C1 segment of cervical spinal cord (tissue), 14 donors: Measurements from ENCODE around the gene PRPH.
"Not testable (repeated sequence)": the region's sequence is repeated elsewhere in the genome, so short reads cannot be mapped to it uniquely, and the experiment has no call there.

Experiments used
- DNase-seq, 14 donors: peaks; one replicate each; lab custom pipeline; 2025; lab: John Stamatoyannopoulos, UW

Gene PRPH

GRCh38 chr12:49276304-49277290 lies 18.4 kb upstream of the PRPH start:
- peak in 1 of 14 donors; percentile 40 for DNase-seq

GRCh38 chr12:49277466-49277865 lies 17.5 kb upstream of the PRPH start:
- DNase-seq: peak in 1 of 14 donors; percentile 62

- DNase-seq: peak in 4 of 14 donors; percentile 9 to 27 (median 13)
Measured at GRCh38 chr12:49279706-49280159, 15.2 kb upstream of the PRPH start.

- not testable (repeated sequence) for DNase-seq
Measured at GRCh38 chr12:49280545-49280944, 14.4 kb upstream of the PRPH start.

GRCh38 chr12:49282302-49282701 lies 12.6 kb upstream of the PRPH start:
- no peak for DNase-seq

GRCh38 chr12:49282740-49283375 lies 12.1 kb upstream of the PRPH start:
- DNase-seq: not testable (repeated sequence)

- no peak for DNase-seq
Measured at GRCh38 chr12:49283541-49284429, 11.2 kb upstream of the PRPH start.

GRCh38 chr12:49284672-49285071 lies 10.3 kb upstream of the PRPH start:
- DNase-seq: no peak

GRCh38 chr12:49287876-49288275 lies 7.1 kb upstream of the PRPH start:
- DNase-seq: no peak

- DNase-seq: peak in 7 of 14 donors; percentile 10 to 42 (median 18)
Measured at GRCh38 chr12:49288412-49288853, 6.5 kb upstream of the PRPH start.

GRCh38 chr12:49288922-49289555 lies 5.9 kb upstream of the PRPH start:
- DNase-seq: no peak

- no peak for DNase-seq
Measured at GRCh38 chr12:49292729-49293055, 2.3 kb upstream of the PRPH start.

- peak in 3 of 14 donors; percentile 18 to 39 (median 23) for DNase-seq
Measured at GRCh38 chr12:49293056-49293956, 1.6 kb upstream of the PRPH start.

- no peak for DNase-seq
Measured at GRCh38 chr12:49294086-49294803, 702 bp upstream of the PRPH start.

- DNase-seq: no peak
Measured at GRCh38 chr12:49294804-49295081, 204 bp upstream of the PRPH start.

GRCh38 chr12:49296034-49296835 lies 1.3 kb downstream of the PRPH start:
- no peak for DNase-seq

- DNase-seq: peak in 1 of 14 donors; percentile 3
Measured at GRCh38 chr12:49296836-49297694, 2.1 kb downstream of the PRPH start.

- DNase-seq: no peak
Measured at GRCh38 chr12:49297695-49298060, 2.7 kb downstream of the PRPH start.
